Measurements from ENCODE around the gene GOLGA8J. TPM values are rescaled to one million over a fixed set of nuclear protein-coding genes. Genes with fewer than 3 reads are reported as not detected.
"Not testable (repeated sequence)": the region's sequence is repeated elsewhere in the genome, so short reads cannot be mapped to it uniquely, and the experiment has no call there.

The GOLGA8J gene
- total and polyA plus RNA-seq, 8 donors, result not detected

GRCh38 chr15:30038667-30039523 lies 43.9 kb upstream of the GOLGA8J start:
- TF ChIP-seq POLR2A (IDR thresholded peaks at IDR 0.05), result no peak
- no peak for TF ChIP-seq EP300 (IDR thresholded peaks at IDR 0.05)
- no peak for TF ChIP-seq POLR2AphosphoS5 (IDR thresholded peaks at IDR 0.05)
- TF ChIP-seq CTCF (IDR thresholded peaks at IDR 0.05), result no peak
- intact Hi-C loops (cut with DNase I; ENCODE audit: low total_unique reads), result no loop called here
- Histone ChIP-seq H3K27ac (no peak overlapping the region), H3K27me3 (no peaks in the 10 kb centered on the region), H3K4me3 (no peak overlapping the region), H3K36me3 (no peaks in the 10 kb centered on the region), H3K4me1 (peaks cover 0 to 13% (median 8%) of the 10 kb centered on the region in 4 donors), H3K9me3 (no peaks in the 10 kb centered on the region)
- peak in 1 of 2 donors; percentile 21 for DNase-seq
- WGBS, 5 donors, result 56 to 72% (median 66%) methylated on average over 5 of the region's 5 CpGs

- Histone ChIP-seq H3K36me3 (no peaks in the 10 kb centered on the region), H3K27ac (no peak overlapping the region), H3K4me1 (peaks cover 5 to 13% (median 8%) of the 10 kb centered on the region in 4 donors), H3K27me3 (peaks cover 0 to 11% (median 0%) of the 10 kb centered on the region in 3 donors), H3K9me3 (no peaks in the 10 kb centered on the region), H3K4me3 (no peak overlapping the region)
- intact Hi-C loops (cut with DNase I; ENCODE audit: low total_unique reads), result no loop called here
- no peak for TF ChIP-seq EP300 (IDR thresholded peaks at IDR 0.05)
- 66 to 86% (median 71%) methylated on average over 3 of the region's 3 CpGs for WGBS, 5 donors
- no peak for DNase-seq
Measured at GRCh38 chr15:30041868-30042267, 40.9 kb upstream of the GOLGA8J start.

- no peaks in the 10 kb centered on the region for H3K9me3 ChIP-seq
- peaks cover 5 to 13% (median 8%) of the 10 kb centered on the region in 4 donors for H3K4me1 ChIP-seq
- intact Hi-C loops (cut with DNase I; ENCODE audit: low total_unique reads), result no loop called here
- DNase-seq, result no peak
- H3K36me3 ChIP-seq, result no peaks in the 10 kb centered on the region
- 18 to 41% (median 26%) methylated on average over 4 of the region's 4 CpGs for WGBS, 5 donors
- no peak overlapping the region for H3K4me3 ChIP-seq
- H3K27me3 ChIP-seq, result peaks cover 0 to 11% (median 0%) of the 10 kb centered on the region in 3 donors
- H3K27ac ChIP-seq, result no peak overlapping the region
- no peak for TF ChIP-seq POLR2A (IDR thresholded peaks at IDR 0.05)
- TF ChIP-seq EP300 (IDR thresholded peaks at IDR 0.05), result no peak
Measured at GRCh38 chr15:30042556-30042955, 40.2 kb upstream of the GOLGA8J start.

GRCh38 chr15:30043211-30043655 lies 39.5 kb upstream of the GOLGA8J start:
- H3K27me3 ChIP-seq, result peaks cover 0 to 11% (median 0%) of the 10 kb centered on the region in 3 donors
- H3K9me3 ChIP-seq, result no peaks in the 10 kb centered on the region
- no peak overlapping the region for H3K4me3 ChIP-seq
- intact Hi-C loops (cut with DNase I; ENCODE audit: low total_unique reads), result no loop called here
- H3K27ac ChIP-seq, result no peak overlapping the region
- no peaks in the 10 kb centered on the region for H3K36me3 ChIP-seq
- peak in 1 of 2 donors; percentile 39 for DNase-seq
- 8 to 27% (median 18%) methylated on average over 2 of the region's 2 CpGs for WGBS, 5 donors
- TF ChIP-seq CTCF (IDR thresholded peaks at IDR 0.05) (peak in 1 of 7 experiments; percentile 13), POLR2AphosphoS5 (IDR thresholded peaks at IDR 0.05) (no peak)
- peaks cover 5 to 13% (median 8%) of the 10 kb centered on the region in 4 donors for H3K4me1 ChIP-seq

- Histone ChIP-seq H3K27me3 (peaks cover 0 to 11% (median 0%) of the 10 kb centered on the region in 3 donors), H3K9me3 (no peaks in the 10 kb centered on the region), H3K27ac (no peak overlapping the region), H3K4me1 (peaks cover 5 to 13% (median 8%) of the 10 kb centered on the region in 4 donors), H3K36me3 (no peaks in the 10 kb centered on the region), H3K4me3 (no peak overlapping the region)
- TF ChIP-seq CTCF (IDR thresholded peaks at IDR 0.05), result no peak
- TF ChIP-seq POLR2AphosphoS5 (IDR thresholded peaks at IDR 0.05), result no peak
- TF ChIP-seq EP300 (IDR thresholded peaks at IDR 0.05), result no peak
- TF ChIP-seq POLR2A (IDR thresholded peaks at IDR 0.05), result no peak
- WGBS, 5 donors, result 70 to 90% (median 78%) methylated on average over 32 to 42 of the region's 42 CpGs
- intact Hi-C loops (cut with DNase I; ENCODE audit: low total_unique reads), result no loop called here
- DNase-seq, result no peak
Measured at GRCh38 chr15:30044377-30044776, 38.4 kb upstream of the GOLGA8J start.

GRCh38 chr15:30044826-30045225 lies 37.9 kb upstream of the GOLGA8J start:
- H3K36me3 ChIP-seq; H3K9me3 ChIP-seq; intact Hi-C loops (cut with DNase I; ENCODE audit: low total_unique reads); DNase-seq; H3K4me3 ChIP-seq; H3K27ac ChIP-seq: not testable (repeated sequence)
- 88 to 95% (median 92%) methylated on average over 22 of the region's 22 CpGs for WGBS, 5 donors
- H3K4me1 ChIP-seq, result peaks cover 5 to 13% (median 8%) of the 10 kb centered on the region in 4 donors
- H3K27me3 ChIP-seq, result peaks cover 0 to 11% (median 0%) of the 10 kb centered on the region in 3 donors

- intact Hi-C loops (cut with DNase I; ENCODE audit: low total_unique reads); H3K27ac ChIP-seq; H3K9me3 ChIP-seq; H3K36me3 ChIP-seq: not testable (repeated sequence)
- Histone ChIP-seq H3K4me1 (peaks cover 5 to 13% (median 8%) of the 10 kb centered on the region in 4 donors), H3K27me3 (peaks cover 0 to 11% (median 0%) of the 10 kb centered on the region in 3 donors), H3K4me3 (peak overlapping the region in 3 of 4 donors; percentile 20 to 42 (median 25))
- DNase-seq, result peak in 1 of 2 donors; percentile 32
- WGBS, 5 donors, result 35 to 54% (median 50%) methylated on average over 22 to 26 of the region's 26 CpGs
Measured at GRCh38 chr15:30045248-30046041, 37.3 kb upstream of the GOLGA8J start.
